NOMO-1 treated with dmso at 0.1 percent for 144 hours (cell line): Measurements from ENCODE around the gene RNF17.
A peak's percentile ranks its signal among the peaks of the same experiment; 100 is the strongest.

Experiments
- DNase-seq: peaks from one replicate; lab custom pipeline; 2025; ENCODE audit not compliant: unreplicated experiment; lab: John Stamatoyannopoulos, UW

RNF17 gene

DNA sequence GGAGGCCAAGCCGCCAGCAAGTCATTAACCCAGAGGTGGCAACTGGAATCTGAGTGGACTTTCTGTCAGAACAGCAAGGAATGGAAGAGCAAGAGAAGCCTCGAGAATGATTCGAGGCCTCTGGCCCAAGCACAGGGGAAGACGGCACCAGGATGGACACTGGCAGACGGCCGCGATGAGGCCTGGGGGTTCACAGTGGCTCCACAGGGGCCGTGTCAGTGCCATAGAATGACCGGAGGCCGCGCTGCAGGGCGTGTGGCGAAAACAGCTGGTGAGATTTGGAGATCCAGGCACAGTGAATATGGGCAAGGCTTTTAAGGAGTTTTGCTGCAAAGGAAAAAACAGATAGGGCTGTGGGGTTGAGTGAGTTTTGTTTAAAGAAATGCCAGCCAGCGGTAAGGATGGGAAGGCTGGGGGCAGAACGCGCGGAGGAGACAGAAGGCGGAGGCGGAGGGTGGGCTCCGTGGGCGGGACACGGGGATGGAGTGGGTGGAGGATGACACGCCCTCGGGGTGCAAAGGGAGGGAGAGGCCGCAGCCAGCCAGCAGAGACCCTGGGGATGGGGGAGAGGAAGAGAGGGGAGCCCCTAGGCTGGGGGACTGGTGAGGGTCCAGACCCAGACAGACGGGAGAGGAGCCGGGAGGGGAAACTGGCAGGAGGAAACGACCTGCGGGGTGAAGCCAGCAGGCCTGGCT is 130.5 kb downstream of the RNF17 start:
- no peak for DNase-seq

GRCh38 chr13:24894972-24895300 is 131.0 kb downstream of the RNF17 start:
- no peak for DNase-seq

DNA sequence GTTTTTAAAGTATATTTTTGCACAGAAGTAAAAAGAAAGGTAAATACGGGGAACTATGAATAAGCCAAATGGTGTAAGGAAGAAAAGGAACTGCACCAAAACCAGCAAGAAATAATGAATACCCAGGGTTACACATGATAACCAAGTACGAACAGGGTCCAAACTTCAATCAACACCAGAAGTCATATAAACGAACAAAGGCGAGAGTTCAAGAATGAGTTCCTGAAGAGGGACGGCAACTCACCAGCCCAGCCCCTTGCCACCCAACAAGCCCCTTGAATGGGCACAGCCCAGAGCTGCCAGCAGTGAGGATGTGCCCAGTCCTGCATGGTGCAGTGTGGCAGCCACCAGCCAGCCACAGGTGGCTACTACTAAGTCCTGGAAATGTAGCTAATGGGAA is 132.1 kb downstream of the RNF17 start:
- DNase-seq = no peak

DNA sequence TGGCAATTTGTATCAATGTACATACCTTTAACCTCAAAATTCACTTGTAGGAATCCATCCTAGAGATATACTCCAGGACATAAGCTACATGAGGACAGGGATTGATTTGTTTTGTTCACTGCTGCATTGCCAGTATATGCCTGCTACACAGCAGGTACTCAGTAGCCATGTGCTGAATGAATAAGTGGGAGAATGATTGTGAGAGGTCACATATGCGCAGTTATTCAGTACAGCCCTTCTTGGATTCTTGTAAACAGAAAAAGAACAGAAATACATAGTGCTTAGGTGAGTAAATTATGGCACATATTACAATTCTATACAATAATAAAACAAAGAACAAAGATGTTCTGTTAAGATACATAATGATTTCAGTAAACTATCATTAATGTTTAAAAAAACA is 133.3 kb downstream of the RNF17 start:
- DNase-seq = no peak

DNA sequence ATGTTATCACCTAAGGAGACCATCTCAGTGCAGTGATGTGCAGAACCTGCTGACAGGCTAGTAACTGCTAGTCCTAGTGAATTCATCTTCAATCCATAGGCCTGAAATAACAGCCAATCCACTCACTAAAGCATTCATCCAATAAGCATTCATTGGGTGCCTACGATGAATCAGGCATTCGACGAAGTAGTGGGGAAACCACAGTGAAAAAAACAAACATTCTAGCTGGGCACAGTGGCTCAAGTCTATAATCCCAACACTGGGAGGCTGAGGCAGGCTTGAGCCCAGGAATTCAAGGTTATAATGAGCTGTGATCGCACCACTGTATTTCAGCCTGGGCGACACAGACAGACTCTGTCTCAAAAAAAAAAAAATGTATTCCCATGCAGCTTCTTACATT is 135.6 kb downstream of the RNF17 start:
- DNase-seq = no peak

DNA sequence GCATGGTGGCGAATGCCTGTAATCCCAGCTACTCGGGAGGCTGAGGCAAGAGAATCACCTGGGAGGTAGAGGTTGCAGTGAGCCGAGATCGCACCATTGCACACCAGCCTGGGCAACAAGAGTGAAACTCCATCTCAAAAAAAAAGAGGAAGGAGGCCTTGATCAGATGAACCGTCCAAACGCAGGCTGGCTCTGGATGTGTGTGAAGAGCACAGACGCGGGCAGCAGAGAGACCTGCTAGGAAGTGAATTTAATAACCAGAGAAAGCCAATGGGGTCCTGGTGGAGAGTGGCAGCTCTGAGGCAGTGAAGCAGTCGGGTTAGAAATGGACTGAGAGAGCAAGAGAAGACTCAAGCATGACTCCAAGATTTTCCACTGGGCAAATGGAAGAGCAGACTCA is 136.5 kb downstream of the RNF17 start:
- peak; percentile 9 for DNase-seq

GRCh38 chr13:24905242-24905641 is 141.3 kb downstream of the RNF17 start:
- peak; percentile 4 for DNase-seq

DNA sequence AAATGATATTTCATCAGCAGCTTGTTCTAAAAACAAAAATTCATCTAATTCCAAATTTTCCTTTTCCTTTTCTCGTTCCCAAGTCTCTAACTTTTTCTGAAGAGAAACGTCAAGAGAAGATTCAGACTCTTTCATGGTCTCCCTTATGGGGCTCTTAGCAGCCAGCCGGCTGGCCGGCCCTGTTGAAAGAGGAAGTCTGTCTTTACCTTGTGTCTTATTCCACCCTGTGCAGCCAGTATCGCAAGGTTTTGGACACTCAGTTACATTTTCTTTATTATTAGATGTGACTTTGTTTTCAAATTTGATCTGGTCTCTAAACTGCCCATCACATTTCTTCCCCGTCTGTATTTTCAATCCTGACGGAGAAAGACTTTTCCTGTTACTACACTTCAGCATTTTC is 142.3 kb downstream of the RNF17 start:
- DNase-seq = peak; percentile 0

GRCh38 chr13:24910502-24911132 is 146.6 kb downstream of the RNF17 start:
- no peak for DNase-seq

DNA sequence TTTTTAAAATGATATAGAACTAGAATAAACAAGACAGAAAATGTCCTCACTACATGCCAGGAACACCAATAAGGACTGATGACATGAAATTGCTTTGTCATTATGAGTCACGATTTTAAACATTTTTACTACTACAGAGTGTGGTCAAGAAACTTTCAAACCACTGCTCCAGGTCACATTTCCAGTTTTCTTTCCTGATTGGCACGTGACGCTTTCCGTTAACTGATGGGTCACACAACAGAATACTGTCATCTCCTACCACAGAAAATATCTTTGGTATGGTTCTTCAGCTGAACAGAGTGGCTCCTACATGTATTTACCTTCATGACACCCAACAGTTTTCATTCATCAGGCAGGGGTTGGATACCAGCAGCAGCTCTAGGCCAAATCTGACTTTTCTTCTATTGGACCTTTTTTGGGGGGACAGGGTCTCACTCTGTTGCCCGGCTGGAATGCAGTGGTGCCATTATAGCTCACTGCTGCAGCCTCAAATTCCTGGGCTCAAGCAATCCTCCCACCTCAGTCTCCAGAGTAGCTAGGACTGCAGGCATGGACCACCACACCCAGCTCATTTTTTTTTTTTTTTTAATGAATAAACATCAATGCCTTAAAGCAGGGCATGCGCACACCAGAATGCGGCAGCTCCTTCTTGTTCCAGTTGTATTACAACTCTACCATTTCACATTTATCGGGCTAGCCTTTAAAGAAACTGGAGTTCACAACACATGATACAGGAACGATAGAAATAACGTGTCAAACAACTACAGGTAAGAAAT is 147.4 kb downstream of the RNF17 start:
- peak; percentile 3 for DNase-seq

DNA sequence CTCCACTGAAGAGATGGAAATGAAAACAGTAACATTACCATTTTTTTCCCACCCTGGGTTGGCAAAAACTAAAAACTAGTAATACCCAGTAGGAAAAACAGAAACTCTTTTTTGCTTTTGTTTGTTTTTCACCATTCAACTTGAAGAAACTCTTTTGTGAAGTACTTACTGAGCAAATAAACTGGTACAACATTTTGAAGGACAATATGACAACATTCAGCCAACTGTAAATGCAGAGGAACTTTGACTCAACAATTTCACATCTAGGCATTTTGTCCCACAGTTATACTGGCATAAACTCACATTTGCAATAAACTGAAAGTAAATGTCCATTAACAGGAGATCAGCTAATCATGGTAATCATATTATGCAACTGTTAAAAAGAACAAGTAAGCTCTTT is 152.5 kb downstream of the RNF17 start:
- DNase-seq = no peak

GRCh38 chr13:24921003-24921402 is 157.0 kb downstream of the RNF17 start:
- no peak for DNase-seq

GRCh38 chr13:24921881-24922280 is 157.9 kb downstream of the RNF17 start:
- no peak for DNase-seq

GRCh38 chr13:24922387-24922744 is 158.4 kb downstream of the RNF17 start:
- DNase-seq = peak; percentile 16

DNA sequence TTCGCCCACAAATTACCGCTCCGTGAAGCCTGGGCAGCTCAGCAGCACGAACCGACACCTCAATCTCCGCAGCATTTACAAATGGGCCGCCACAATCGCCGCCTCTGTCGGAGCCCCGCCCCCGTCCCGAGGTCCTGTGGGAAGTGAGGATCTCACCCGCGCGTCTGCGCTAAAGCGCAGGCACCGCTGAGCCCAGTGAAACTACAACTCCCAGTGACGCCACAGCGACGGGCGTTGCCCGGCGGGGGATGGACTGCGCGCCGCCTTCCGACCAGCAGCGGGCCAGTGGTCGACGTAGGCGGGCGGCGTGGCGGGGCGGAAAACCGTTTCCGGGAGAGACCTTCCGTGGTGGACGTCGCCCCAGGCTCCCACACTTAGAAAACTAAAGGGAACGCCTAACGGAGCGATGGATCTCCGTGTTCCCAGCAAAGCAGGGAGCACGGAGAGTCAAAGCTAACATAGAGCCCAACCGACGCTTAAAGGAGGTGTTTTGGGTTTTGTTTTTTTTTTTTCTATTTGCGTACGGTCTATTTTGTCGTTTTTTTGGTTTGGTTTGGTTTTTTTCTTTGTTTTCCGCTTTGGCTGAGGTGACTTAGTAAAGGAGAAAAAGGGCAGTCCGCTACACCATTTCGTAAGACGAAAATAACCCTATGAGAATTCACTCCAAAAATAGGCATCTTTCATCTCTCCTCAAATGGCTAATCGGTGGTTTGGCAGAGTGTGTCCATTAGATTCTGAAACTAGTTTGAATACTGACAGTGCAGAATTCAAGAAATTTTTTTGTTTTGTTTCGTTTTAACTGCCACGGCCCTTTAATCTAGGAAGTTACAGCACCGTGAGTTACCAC is 159.0 kb downstream of the RNF17 start:
- DNase-seq = peak; percentile 97

DNA sequence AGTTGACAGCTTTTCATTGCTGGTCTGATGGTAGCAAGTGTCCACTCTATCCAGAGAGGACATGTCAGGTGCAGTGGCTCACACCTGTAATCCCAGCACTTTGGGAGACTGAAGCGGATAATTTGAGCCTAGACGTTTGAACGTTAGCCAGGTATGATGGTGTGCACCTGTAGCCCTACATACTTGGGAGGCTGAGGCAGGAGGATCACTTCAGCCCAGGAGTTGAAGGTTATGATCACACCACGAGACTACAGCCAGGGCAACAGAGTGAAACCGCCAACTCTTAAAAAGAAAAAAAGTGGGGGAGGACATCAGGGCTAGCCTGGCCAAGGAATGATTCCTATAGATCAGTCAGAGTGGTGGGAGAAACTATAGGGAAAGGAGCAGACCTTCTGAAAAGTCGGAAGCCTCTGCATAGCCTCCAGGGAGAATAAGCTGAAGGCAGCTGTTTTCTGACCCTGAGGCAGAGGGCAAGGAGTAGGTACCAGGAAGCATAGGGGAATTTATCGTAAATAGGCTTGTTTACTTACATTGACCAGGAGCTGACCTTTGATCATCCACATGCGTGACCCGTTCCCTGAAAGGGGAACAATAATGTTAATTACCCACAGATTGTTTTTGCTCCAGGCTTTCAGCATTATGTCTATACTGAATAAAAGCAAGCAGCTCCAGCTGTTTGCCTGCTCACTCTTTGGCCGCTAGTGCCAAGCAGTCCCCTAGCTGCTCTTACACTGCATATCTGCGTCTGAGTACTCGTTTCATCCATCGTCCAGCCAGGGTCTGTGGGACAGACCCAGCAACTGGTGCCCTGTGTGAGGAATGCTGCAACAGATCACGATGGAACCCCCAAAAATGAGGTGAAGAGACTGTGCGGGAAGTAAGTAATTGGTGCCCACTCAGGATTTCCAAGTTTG is 161.6 kb downstream of the RNF17 start:
- DNase-seq = no peak

- DNase-seq = no peak
Observed at GRCh38 chr13:24927810-24928404, 163.9 kb downstream of the RNF17 start.

GRCh38 chr13:24929196-24929595 is 165.2 kb downstream of the RNF17 start:
- no peak for DNase-seq
